HG03064 (cell line): Measurements from ENCODE around the gene IGSF21.
"Not testable (repeated sequence)": the region's sequence is repeated elsewhere in the genome, so short reads cannot be mapped to it uniquely, and the experiment has no call there.

Experiments used
- ATAC-seq: cut with Tn5 transposase; IDR thresholded peaks from one replicate; pipeline ENCODE4 v1.9.1; 2021; ENCODE audit warnings: low read depth; ENCODE audit not compliant: unreplicated experiment

Gene IGSF21

DNA sequence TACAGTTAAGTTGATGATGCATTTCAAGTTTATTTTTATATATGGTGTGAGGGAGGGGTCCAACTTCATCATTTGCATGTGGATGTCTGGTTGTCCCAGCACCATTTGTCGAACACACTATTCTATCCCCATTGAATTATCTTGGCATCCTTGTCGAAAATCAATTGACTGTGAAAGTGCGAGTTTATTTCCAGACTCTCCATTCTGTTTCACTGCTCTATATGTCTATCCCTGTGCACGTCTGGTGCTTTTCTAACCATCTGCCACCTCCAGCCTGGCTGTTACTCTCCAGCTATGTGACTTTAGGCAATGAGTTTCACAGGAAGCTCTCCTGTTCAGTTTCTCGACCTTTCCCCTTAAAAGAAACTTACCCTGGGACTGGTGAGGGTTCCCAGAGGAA, 236.0 kb downstream of the IGSF21 start:
- no peak for ATAC-seq

GRCh38 chr1:18344755-18345154, 237.2 kb downstream of the IGSF21 start:
- ATAC-seq = no peak

DNA sequence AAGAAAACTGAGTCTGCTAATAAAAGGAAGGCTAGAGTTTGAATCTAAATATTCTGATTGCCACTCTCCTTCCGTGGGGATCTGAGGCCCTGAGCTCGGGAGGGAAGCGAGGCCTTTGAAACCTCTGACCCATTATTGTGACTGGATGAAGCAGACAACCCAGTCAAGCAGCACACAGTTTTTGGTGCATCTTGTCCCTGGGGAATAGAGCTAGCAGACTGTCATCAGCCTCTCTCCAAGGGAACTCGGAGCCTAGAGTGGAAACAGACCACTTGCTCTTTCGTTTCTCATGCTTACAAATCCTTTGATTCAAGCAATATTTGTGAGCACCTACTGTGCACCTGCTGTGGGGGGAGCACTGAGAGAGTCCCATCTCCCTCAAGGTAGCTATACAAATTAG, 240.0 kb downstream of the IGSF21 start:
- no peak for ATAC-seq

GRCh38 chr1:18348354-18348753, 240.8 kb downstream of the IGSF21 start:
- ATAC-seq = no peak

- ATAC-seq = no peak
These were observed 243.1 kb downstream of the IGSF21 start for GRCh38 chr1:18350747-18351146.

GRCh38 chr1:18351735-18352134, 244.1 kb downstream of the IGSF21 start:
- ATAC-seq = no peak

DNA sequence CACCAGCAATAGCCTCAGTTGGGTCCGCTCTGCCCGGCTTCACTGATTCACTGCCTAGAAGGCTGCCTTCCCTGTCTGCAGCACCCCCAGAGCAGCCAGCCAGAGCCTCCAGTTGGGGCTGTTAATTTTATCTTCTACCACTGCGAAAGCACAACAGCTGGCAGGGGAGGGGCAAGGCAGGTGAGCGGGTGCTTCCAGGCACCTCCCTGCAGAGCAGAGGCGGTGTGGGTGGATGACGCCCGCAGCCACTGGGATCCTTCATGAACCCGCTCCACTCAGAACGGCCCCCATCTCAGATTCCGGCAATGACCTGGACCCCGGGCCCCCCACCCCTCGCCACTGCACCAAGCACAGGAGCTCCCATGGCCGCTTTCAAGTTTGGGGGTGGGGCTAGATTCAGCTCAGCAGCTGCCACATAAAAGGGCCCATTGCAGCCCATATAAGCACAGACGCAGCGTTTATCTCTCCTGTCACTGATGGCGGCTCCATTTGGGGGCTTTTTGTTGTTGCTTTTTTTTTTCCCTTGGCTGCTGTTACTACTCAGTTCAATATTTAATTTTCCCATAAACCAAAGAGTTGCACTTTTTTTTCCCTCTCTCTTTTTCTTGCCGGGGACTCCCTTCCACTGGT, 245.2 kb downstream of the IGSF21 start:
- ATAC-seq = no peak

DNA sequence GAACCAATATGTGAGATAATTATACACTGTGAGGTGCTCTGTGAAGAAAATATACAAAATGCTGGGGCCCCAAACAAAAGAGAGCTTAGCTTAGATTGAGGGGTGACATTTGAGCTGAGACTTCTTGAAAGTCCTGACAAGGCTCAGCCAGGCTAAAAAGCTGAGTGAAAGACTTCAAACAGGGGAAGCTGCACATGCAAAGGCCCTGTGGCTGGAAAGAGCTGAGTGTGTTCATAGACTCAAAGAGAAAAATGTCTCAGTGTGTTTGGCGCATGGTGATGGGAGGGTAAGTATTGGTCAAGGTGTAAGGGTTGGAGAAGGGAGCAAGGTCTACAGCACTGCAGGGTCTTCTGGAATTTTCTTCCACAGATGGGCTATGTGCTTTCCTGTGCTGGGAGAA, 245.9 kb downstream of the IGSF21 start:
- no peak for ATAC-seq

DNA sequence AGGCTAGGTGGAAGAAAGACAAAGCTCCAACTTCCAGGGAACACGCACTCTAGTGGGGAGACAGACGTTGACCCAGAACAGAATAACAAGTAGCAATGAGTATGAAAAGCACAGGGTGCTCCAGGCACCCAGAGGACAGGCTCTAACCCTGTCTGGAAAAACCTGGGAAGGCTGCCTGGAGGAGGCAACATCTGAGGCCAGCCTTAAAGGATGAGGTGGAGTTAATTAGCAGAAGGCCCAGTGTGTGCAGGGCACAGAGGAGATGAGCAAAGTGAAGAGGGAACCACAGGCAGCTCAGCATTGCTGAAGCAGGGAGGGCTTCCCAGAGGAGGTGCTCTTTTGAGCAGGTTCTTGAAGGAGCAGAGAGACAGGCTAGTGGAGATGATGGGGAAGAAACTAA, 246.4 kb downstream of the IGSF21 start:
- no peak for ATAC-seq

- no peak for ATAC-seq
These were observed 247.0 kb downstream of the IGSF21 start for GRCh38 chr1:18354612-18355011.

- no peak for ATAC-seq
These were observed 250.1 kb downstream of the IGSF21 start for GRCh38 chr1:18357622-18358230.

- no peak for ATAC-seq
These were observed 251.0 kb downstream of the IGSF21 start for GRCh38 chr1:18358600-18358999.

- no peak for ATAC-seq
These were observed 252.7 kb downstream of the IGSF21 start for GRCh38 chr1:18360251-18360650.

DNA sequence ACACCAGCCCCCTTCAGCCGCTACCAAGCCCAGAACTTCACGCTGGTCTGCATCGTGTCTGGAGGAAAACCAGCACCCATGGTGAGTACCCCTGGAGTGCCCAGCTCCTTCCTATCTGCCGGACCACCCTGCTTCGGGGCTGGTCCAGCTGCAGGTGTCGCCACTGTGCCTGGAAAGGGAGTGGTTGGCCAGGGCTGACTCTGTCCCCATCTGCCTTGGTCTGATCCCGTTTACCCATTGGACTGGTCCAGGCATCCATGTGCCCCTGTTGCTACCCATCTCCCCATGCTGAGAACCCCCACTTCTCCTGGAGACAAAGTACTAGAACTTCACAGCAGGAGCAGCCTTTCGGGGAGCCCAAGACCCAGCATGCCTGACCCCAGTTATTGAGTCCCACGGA, 254.6 kb downstream of the IGSF21 start:
- ATAC-seq = no peak

GRCh38 chr1:18363436-18363835, 255.8 kb downstream of the IGSF21 start:
- ATAC-seq = no peak

DNA sequence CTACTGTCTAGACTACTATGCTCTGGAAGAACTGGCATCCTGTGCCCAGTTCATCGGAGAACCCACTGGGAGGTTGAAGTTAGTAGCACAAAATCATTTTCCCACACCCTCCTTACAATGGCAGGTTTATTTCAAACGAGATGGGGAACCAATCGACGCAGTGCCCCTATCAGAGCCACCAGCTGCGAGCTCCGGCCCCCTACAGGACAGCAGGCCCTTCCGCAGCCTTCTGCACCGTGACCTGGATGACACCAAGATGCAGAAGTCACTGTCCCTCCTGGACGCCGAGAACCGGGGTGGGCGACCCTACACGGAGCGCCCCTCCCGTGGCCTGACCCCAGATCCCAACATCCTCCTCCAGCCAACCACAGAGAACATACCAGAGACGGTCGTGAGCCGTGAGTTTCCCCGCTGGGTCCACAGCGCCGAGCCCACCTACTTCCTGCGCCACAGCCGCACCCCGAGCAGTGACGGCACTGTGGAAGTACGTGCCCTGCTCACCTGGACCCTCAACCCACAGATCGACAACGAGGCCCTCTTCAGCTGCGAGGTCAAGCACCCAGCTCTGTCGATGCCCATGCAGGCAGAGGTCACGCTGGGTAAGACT, 257.6 kb downstream of the IGSF21 start:
- no peak for ATAC-seq

- not testable (repeated sequence) for ATAC-seq
These were observed 264.9 kb downstream of the IGSF21 start for GRCh38 chr1:18372505-18372904.

- ATAC-seq = no peak
These were observed 265.6 kb downstream of the IGSF21 start for GRCh38 chr1:18373151-18373550.

- no peak for ATAC-seq
These were observed 266.4 kb downstream of the IGSF21 start for GRCh38 chr1:18373882-18374493.

DNA sequence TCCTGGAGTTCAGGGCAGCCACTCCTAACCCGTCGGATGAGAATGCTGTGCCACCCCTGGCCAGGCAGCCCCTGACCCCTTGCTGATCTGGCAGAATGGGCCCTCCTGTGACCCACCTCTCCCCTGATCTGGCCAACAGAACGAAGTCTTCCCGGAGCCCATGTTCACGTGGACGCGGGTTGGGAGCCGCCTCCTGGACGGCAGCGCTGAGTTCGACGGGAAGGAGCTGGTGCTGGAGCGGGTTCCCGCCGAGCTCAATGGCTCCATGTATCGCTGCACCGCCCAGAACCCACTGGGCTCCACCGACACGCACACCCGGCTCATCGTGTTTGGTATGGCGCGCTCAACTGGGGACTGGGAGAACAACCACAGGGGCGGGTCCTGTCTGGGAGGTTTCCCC, 269.1 kb downstream of the IGSF21 start:
- ATAC-seq = no peak

DNA sequence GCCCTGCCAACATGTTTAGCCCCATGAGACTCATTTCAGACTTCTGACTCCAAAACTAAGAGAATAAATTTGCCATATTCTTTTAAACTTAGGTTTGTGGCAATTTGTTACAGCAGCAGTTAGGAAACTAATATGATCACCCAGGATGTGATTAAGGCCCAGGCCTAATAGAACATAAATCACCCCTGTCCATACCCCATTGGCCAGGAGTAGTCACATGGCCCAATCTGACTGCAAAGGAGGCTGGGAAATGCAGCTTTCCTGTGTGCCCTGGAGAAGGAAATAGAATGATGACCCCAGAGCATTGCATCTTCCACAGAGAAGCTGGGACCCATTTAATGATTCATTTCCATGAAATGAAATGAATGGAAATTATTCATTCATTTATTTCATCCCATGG, 272.7 kb downstream of the IGSF21 start:
- ATAC-seq = no peak

DNA sequence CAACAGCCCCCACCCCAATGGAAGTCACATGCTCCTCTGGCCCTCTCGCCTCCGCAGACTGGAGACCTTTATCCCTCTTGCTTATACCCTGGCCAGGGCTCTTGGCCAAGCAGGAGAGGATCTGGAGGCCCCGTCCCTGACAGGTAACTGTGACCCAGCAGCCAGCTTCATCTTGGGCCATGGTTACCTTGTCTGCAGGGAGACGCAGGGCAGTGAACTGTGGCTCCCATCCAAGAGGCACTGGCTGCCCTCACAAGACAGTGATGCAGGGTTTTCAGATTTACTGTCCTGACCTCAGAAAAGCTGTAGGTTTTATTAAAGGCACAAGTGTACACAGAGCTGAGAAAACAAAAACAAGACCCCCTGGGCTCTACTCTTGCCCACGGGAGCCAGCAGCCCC, 276.5 kb downstream of the IGSF21 start:
- no peak for ATAC-seq
